SK-MEL-5 (cell line): ENCODE results near the gene CCNC. TPM values are rescaled to one million over a fixed set of nuclear protein-coding genes. Genes with fewer than 3 reads are reported as not detected.

Experiments
- DNase-seq: peaks from one replicate; pipeline ENCODE4 v3.0.0-alpha.2; 2016; ENCODE audit warnings: low read depth, low spot score
- in situ Hi-C: cut with HindIII; loops from 2 replicates; pipeline ENCODE4 v1.10.0; 2016; ENCODE audit warnings: low sequenced_read_pairs, high pct_unique_total_duplicates, low pct_unique_long_range_greater_than_20kb
- polyA plus RNA-seq, 2 experiments: library from polyadenylated mRNA; depleted of rRNA; stranded (reverse); fragments of >200 nt; gene quantifications; 2 replicates each; pipeline ENCODE4 v1.2.3, GENCODE V29; 2015
- total RNA-seq: library from RNA; depleted of rRNA; stranded (reverse); fragments of >200 nt; shearing (Covaris generic); gene quantifications from 2 replicates; pipeline ENCODE4 v1.2.3, GENCODE V29; 2014; rRNA removed

CCNC gene
- 84.7 and 105 TPM in 2 replicates for total RNA-seq
- polyA plus RNA-seq (2015; cell fraction: cytosol; rRNA removed): 37.1 and 44.7 TPM in 2 replicates
- 50.9 and 71.5 TPM in 2 replicates for polyA plus RNA-seq (2015; cell fraction: nucleus; rRNA removed)

DNA sequence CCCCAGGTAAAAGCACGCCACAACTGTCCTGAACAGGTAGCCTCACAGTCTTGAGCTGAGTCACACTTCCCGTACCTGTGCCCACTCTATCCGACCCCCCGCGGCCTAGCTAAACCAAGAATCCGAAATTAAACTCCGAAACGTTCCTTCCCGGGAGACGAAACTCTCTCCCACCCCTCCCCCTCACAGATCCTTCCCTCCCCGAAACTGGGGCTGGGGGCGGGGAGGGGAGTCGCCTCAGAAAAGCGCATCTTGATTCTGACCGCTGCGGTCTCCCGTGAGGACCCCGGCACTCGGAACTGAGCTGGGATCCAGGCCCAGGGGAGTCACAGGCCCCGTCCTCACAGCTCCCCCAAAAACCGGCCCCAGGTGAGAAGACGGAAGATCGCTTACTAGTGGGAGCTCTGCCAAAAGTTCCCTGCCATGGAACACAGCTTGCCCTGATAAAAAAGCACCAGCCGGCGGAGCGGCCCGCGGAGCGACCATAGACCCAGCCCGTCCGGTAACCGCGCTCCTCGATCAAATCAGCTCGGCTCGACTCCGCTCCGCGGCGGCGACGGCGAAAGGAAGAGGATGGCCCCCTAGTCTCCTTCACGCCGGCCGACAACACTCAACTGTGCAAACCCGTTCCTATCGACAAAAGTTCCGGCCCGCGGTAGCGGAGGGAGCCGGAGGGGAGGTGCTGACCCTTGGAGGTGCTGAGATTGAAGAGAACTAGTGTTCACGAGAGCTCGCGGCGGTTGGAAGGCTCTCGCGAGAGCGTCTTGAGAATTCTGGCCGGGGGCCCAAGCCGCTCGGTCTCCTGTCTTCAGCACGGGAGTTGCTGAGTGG is at the start of gene CCNC:
Gene CCNC, minus strand, starts transcription at position 558 of the 831 bp plus-strand sequence. Its CDS starts 133 bp downstream, at position 425.
- in situ Hi-C loops: no loop called here
- DNase-seq: peak; percentile 95

DNA sequence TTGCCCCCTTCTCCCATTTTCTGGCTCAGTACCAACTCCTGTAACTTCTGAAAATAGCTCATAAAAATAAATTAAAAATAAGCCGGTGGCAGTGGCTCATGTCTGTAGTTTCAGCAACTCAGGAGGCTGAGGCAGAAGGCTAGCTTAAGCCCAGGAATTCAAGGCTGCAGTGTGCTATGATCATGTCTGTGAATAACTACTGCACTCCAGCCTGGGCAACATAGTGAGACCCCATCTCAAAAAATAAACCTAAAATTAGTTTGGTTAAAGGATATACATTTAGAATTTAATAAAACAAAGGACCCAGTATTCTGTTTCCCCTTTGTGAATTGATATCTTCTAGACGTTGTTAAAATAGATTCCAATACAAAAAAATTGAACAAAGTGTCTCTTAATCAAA is 48.7 kb upstream of the CCNC start:
- DNase-seq: no peak
- in situ Hi-C loops: no loop called here

- in situ Hi-C loops: no loop called here
- DNase-seq: peak; percentile 66
Observed at GRCh38 chr6:99614430-99615186, 46.1 kb upstream of the CCNC start.

GRCh38 chr6:99613705-99614429 is 45.4 kb upstream of the CCNC start:
- in situ Hi-C loops: no loop called here
- DNase-seq: peak; percentile 9

DNA sequence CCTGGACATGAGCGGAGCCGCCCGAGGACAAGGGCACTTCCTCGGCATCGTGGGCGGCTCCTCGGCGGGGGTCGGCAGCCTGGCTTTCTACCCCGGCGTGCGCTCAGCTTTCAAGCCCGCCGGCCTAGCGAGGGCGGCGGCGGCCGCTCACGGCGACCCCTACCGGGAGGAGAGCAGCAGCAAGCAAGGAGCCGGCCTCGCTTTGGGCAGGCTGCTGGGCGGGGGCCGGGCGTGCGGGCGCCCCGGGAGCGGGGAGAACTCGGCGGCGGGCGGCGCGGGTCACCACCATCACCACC is 44.9 kb upstream of the CCNC start:
- DNase-seq: peak; percentile 10
- in situ Hi-C loops: no loop called here

DNA sequence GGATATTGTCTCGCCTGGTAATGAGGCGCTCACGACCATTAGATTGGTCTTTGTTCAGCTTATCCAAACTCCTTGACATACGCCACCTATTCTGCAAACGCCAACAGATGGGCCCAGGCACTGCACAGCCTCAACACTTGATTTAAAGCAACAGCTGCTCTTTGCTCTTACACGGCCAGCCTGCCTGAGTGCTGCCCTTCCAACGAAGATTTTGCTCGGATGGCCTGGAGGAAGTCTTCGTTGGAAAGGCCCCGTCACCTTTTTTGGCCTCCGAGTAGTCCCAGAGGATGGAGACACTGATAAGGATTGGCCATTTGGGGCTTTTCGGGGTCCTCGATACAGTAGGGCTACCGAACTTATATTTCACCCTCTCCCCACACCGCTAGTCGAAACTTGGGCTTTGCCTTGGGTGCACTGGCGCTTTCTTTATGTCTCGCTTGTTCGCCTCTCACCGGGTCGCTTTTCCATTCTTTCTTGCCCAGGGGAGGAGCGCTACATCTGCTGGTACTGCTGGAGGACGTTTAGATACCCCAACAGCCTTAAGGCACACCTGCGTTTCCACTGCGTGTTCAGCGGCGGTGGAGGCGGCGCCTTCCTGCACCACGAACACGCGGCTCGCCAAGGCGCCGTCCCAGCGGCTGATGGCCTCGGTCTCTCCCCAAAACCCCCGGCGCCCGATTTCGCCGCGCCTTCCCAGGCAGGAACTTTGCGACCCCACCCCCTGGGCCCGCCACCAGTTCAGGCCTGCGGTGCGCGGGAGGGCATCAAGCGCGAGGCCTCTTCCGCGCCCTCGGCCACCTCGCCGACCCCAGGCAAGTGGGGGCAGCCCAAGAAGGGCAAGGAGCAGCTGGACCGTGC is 44.3 kb upstream of the CCNC start:
- no peak for DNase-seq
- in situ Hi-C loops: no loop called here

- in situ Hi-C loops: no loop called here
- no peak for DNase-seq
Observed at GRCh38 chr6:99611148-99611547, 42.7 kb upstream of the CCNC start.

- in situ Hi-C loops: no loop called here
- DNase-seq: no peak
Observed at GRCh38 chr6:99609905-99610489, 41.5 kb upstream of the CCNC start.

- DNase-seq: no peak
- in situ Hi-C loops: no loop called here
Observed at GRCh38 chr6:99608886-99609482, 40.5 kb upstream of the CCNC start.

DNA sequence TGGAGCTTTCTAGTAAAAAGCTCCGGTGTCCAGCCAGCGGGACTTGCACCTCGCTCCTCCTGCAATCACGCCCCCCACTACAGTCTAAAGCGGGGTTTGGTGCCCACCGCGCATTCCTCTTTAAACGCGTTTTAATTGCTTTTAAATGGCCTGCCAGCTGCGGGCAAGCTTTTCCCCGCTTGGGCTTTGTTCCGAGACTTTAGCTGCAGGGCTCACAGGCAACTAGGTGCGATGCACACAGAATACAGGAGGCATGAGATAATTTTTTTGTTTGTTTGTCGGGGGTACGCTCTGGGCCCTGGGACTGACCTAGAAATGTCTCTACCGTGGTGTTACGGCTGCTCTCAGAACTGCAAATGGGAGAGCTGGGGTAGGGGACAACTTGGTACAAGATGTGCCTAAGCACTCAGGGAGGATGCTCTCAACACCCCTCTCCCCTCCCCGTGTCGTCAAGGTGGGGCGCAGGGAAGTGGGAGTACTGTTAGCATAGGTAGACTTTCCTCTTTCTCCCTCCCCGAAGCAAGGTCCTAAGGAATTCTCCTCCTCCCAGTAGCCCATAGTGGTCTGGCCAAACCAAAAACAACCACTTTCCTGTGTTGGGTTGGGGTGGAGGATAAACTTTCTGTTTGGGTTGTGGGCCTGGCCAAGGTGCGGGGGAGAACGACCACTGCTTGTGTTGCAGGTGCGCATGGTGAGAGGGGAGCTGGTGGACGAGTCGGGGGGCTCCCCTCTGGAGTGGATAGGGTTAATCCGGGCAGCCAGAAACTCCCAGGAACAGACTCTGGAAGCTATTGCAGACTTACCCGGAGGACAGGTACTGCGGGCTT is 39.8 kb upstream of the CCNC start:
- in situ Hi-C loops: no loop called here
- DNase-seq: no peak

DNA sequence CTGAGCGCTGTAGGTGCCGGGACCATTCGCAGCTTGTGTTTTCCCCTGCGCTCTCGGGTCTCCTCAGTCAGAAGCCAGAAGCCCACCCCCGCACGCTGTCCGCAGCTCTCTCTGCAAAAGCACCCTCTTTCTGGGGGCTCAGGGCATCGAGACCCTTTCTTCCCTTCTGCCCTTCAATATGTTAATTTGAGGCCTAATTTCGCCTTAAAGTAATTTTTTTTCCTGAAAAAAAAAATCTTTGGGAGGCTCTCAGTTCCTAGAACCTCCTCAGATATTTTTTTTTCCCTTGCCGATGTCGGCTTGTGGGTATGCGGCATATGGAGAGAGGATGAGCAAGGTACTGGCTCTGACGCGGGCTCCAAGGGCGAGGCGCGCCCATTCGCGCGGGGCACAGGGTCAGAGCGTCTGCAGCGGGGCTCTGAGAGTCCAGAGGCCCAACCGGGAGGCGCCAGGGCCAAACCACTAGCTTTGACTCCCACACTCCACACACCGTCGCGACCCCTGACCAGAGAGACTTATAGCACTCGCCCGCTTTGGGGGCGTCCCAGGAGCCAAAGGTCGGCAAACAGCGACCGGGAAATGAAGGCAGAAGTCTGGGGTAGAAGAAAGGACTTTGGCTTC is 39.1 kb upstream of the CCNC start:
- DNase-seq: no peak
- in situ Hi-C loops: no loop called here

GRCh38 chr6:99606656-99607415 is 38.4 kb upstream of the CCNC start, which contains the start of gene PRDM13:
Gene PRDM13, plus strand, starts transcription at chr6:99606833. Its CDS starts 202 bp downstream, at chr6:99607035.
- in situ Hi-C loops: no loop called here
- no peak for DNase-seq

DNA sequence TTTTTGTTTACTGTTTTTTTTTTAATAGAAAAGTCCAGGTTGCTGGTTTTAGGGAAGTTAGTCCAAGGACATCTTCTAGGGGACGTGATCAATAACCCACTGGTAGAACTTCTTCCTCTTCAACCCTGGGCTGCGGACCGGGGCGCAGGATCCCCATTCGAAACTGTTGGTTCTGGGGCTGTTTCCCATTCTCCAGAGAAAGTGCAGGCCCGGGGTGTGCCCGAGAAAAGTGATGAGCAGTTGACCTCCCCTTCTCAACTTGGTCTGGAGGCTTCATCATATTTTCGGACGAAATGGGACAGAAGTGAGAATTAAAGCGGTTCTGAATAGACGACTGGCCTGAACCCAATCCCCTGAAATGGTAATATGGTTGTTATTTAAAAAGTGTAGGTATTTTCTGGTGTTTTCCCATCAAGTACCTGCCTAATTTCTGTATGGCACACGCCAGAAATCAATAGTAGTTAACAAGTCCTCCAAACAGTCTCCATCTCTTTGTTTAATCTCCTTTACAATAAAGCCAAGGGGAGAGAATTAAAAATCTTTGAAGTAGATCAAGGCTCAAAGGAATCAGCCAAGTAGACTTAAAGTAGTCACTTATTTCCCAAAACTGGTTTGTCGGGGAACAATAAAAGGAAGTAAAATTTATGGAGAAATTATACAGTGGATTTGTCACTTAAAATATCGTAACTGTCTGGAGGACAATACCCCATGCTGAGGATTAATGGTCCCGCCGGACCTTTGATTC is 37.6 kb upstream of the CCNC start:
- no peak for DNase-seq
- in situ Hi-C loops: no loop called here

DNA sequence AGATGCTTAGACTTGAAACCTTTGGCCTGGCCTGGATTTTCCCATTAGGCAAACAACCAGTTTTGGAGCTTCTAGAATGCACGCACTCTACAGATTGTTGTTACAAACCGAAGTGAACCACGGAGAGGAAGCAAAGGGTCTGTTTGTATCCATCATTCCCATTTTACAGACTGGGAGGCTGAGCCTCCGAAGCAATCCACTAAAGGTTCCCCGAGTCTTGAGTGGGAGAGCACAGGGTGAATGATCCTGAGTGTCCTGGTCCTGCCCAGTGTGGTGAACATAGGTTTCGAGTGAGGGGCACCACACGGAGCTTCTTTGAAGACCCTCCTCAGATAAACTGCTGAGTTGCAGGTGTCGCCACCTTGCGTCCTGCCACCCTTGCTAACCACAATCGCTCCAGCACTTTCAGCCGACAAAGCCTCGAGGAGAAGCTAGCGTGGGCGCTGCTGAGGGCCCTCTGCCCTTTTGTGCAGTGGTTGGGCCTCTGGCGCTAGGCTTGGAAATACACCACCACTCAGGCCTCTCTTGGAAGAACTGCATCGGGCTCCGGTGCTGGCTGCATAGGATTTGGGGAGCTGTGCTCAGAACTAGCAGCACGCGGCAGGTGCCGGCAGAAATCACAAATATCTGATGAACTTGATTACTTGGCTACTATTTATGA is 36.7 kb upstream of the CCNC start:
- in situ Hi-C loops: no loop called here

More for the DNA sequence above, 36.7 kb upstream of the CCNC start:
- DNase-seq: no peak
